ENCODE measurements around the gene ROCK2. TPM values are rescaled to one million over a fixed set of nuclear protein-coding genes. Genes with fewer than 3 reads are reported as not detected.

Gene ROCK2
- total RNA-seq, 1 donor from 2014 or later: 34.4 TPM

DNA sequence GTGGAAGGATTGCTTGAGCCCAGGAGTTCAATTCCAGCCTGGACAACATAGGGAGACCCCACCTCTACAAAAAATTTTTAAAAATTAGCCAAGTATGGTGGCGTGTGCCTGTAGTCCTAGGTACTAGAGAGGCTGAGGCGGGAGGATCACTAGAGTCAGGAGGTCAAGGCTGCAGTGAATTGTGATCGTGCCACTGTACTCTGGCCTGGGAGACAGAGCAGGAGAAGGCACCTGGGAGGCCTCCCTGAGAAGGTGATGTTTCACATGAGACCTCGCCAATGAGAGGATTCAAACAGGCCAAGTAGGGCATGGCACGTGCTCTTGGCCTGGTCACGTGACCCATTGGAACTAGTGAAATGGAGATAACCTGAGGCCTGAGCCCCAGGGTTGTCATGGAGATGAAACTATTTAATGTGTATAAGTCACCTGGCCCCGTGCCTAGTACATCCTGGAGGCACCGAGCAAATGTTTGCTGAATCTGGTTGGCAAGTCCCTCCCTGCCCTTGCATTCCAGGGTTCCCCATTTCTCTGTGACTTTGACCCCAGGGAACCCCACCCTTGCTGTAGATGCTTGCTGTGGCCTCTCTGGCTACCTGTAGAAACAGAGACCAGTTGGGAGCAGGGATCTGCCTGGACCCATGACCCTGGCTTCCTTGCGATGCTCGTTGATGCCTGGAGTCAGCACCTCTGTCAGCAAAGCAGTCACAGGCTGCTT, 26.1 kb upstream of the ROCK2 start:
- ATAC-seq (no peak), DNase-seq (ENCODE audit: missing footprints) (no peak)
- intact Hi-C loops (cut with DNase I): no loop called here

DNA sequence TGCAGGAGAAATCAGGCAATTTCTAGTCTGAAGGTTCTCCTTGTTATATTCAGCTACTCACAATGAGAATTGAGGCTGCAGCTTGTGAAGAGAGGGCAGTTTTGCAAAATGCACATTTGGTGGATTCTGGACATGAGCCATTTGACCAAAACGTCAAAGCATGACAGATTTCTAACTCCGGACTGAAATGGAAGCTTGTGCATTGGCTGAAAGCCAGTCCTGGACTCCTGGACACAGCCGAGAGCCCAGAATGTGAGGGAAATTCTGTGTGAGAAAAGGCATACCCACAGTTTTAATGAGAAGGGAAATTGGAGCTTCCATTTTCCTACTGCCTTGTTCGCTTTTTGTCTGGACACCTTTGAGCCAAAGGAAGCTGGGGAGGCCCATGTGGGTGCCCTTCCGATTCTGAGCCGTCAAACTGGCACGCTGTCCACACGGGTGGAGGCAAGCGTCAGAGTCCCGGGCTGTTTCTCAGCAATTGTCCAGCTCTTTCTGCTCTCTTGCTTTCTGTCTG, 23.7 kb upstream of the ROCK2 start:
- intact Hi-C loops (cut with DNase I): no loop called here
- ATAC-seq: peak; percentile 77

GRCh38 chr2:11367170-11367730, 22.8 kb upstream of the ROCK2 start:
- intact Hi-C loops (cut with DNase I): no loop called here
- ATAC-seq (no peak), DNase-seq (ENCODE audit: missing footprints) (no peak)

More for the DNA sequence above, 23.7 kb upstream of the ROCK2 start:
- no peak for DNase-seq (ENCODE audit: missing footprints)

DNA sequence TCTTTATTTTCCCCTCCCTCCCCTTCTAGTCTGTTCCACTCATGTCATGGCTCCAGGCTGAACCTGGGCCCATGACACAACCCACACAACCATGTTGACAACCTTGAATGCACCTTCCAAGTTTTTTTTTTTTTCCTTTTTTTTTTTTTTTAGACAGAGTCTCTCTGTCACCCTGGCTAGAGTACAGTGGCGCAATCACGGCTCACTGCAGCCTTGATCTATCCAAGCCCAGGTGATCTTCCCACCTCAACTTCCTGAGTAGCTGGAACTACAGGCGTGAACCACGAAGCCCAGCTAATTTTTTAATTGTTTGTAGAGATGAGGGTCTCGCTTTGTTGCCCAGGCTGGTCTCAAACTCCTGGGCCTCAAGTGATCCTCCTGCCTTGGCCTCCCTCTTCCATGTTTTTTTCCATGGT, 21.9 kb upstream of the ROCK2 start:
- ATAC-seq (no peak), DNase-seq (ENCODE audit: missing footprints) (no peak)
- intact Hi-C loops (cut with DNase I): no loop called here

DNA sequence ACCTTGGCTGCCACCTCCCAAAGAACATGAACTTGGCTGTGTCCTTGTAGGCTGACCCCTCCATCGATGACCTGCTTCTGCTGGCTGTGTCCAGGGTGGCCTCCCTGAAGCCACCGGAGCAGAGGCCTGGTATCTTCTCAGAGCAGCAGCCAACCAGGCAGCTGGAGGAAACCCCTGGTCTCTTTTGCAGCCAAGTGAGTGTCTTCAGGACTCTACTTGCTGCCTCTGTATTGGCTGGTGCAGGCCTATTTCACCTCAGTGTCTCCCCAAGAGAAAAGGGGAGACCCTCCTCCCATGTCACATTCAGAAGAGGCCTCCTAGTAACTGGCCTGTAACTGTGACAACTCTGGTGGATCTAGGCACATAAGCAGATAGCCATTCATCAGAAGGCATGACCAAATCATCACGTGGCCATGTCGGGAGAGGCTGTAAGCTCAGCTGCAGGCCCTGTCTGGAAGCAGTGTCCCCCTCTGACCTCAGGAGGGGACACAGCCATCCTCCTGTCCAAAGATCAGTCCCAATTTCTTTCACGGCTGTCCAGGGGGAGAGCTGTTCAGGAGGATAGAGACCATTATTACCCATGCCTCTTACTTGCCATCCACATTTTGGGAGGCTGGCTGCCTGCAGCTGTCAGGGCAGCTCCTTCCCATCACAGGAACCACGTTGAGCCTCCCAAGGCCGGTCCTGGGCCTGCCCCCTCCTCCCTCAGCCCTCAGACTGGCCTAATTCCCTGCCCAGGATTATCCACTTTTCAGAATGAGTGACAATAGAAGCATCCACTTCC, 20.9 kb upstream of the ROCK2 start:
- intact Hi-C loops (cut with DNase I): no loop called here
- DNase-seq (ENCODE audit: missing footprints) (no peak), ATAC-seq (no peak)

DNA sequence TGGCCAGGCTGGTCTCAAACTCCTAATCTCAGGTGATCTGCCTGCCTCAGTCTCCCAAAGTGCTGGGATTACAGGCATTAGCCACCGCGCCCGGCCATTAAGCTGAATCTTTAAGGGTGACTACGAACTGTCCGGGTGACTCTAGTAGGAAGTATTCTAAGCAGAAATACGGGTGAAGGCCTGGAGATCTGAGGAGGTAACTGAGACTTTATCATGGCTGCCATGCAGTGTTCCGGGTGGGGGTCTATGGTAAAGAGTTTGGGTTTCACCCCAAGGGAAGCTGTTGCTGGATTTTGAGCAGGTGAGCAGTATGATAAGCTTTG, 20.1 kb upstream of the ROCK2 start:
- ATAC-seq: no peak
- intact Hi-C loops (cut with DNase I): no loop called here
- no peak for DNase-seq (ENCODE audit: missing footprints)

DNA sequence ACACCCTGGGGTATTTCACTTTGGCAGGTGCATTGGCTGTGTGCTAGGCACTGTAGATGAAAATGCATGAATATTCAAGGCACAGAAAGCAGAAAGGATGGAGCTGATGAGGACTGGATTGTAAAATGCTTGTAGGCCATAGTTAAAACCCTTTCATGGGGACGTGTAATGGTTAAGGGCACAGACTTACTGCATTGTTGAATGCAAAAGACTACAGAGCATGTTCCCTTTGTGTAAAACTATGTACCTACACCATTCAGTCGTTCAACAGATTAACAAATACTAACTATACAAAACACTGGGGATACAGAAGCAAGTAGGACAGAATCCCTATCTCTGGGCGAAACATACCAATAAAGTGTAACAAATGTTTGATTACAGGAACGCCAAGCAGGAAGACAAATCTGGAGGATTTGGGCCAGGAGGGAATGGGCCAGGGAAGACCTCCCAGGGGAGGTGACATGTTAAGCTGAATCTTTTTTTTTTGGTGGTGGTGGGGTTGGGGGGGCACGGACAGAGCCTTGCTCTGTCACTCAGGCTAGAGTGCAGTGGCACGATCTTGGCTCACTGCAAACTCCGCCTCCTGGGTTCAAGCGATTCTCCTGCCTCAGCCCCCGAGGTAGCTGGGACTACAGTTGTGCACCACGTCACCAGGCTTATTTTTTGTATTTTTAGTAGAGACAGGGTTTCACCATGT, 19.6 kb upstream of the ROCK2 start:
- intact Hi-C loops (cut with DNase I): no loop called here
- ATAC-seq: no peak
- DNase-seq (ENCODE audit: missing footprints): no peak

DNA sequence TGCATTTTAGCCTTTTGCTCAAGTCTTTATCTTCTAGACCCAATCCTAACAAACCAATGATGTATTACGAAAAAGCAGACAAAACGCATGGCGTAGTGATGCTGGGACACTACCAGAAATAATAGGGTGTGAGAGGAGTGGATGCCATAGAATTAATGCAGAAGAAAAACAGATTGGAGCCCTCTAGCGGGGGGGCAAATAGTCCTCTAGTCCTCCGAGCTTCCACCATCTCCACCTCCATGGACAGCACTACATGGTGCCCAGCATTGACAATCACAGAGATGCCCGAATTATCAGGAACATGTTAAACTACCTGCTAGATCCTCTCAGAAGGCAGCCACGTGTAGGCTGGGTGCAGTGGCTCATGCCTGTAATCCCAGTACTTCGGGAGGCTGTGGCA, 15.4 kb upstream of the ROCK2 start:
- no peak for DNase-seq (ENCODE audit: missing footprints)
- intact Hi-C loops (cut with DNase I): no loop called here
- ATAC-seq: no peak

DNA sequence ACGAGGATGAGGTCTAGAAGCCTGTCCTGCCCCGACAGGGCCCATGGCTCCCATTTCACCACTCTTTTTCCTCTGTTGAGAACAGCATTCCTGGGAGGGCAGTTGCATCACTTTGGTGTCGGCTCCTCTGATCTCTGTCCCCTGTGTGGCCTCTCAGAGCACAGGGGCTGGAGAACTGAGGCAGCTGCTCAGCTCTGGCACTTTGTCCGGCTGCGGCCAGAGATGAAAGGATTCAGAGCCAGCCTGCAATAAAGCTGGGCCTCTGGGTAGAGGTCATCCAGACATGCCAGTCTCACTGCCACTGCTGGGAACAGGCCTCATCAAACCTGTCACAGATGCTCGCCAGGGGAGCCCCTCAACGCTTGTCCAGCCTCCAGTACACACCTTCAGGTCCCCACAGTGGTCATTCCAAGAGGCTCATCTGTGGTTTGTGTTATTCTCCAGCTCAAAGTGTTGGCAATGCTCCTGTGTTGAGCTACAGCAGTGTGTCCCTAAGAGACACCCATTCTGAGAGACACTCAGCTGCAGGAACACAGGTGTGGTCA, 13.1 kb upstream of the ROCK2 start:
- intact Hi-C loops (cut with DNase I): no loop called here

DNA sequence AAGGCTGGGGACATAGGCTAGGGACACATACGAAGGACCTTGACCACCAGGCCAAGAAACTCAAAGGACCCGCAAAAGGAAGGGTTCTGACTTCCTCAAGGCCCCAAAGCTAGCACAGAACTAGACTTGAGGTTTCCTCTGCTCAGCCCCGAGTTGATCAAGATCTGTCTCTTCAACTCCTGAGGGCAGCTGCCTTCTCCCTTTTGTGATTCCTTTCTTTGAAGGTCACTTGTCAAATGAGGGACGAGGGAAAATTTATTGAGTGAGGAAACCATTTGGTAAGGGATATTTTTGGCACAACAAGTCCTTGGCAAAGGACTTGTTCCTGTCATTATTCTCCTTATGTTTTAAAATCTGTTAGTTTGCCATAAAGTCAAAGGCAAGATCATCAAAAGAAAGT, 12.3 kb upstream of the ROCK2 start:
- intact Hi-C loops (cut with DNase I): no loop called here
- ATAC-seq (no peak), DNase-seq (ENCODE audit: missing footprints) (no peak)

More for the DNA sequence above, 13.1 kb upstream of the ROCK2 start:
- ATAC-seq (peak; percentile 56), DNase-seq (ENCODE audit: missing footprints) (no peak)

DNA sequence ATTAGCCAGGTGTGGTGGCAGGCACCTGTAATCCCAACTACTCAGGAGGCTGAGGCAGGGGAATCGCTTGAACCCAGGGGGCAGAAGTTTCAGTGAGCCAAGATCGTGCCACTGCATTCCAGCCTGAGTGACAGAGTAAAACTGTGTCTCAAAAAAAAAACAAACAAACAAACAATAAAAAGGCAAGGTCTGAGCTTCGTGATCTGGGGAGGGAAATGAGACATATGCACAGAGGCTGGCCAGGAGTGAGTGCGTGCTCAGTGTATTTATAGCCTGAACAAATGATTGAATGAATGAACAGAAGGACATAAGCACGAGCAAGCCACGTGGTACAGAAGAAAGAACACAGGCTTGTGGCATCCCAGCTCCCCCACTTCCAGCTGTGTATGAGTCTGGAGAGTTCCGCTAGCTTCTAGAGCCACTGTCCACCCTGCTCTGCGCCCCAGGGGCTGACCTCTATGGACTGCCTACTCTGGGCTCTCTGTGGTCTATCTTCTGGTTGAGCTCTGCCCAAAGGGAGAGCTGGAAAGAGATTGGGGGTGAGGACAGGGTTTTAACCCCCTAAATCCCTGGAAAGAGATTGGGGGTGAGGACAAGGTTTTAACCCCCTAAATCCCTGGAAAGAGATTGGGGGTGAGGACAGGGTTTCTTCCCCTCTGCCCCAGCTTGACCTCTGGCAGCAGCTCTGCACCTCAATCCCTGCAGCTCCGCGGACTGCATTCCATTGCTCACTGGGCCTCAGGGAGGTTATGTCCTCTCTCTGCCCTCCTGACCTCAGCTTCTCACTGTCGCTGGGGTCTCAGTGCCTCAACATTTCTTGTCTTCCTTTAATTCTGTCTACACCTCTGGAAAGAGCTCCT, 11.0 kb upstream of the ROCK2 start:
- no peak for DNase-seq (ENCODE audit: missing footprints)
- intact Hi-C loops (cut with DNase I): no loop called here

DNA sequence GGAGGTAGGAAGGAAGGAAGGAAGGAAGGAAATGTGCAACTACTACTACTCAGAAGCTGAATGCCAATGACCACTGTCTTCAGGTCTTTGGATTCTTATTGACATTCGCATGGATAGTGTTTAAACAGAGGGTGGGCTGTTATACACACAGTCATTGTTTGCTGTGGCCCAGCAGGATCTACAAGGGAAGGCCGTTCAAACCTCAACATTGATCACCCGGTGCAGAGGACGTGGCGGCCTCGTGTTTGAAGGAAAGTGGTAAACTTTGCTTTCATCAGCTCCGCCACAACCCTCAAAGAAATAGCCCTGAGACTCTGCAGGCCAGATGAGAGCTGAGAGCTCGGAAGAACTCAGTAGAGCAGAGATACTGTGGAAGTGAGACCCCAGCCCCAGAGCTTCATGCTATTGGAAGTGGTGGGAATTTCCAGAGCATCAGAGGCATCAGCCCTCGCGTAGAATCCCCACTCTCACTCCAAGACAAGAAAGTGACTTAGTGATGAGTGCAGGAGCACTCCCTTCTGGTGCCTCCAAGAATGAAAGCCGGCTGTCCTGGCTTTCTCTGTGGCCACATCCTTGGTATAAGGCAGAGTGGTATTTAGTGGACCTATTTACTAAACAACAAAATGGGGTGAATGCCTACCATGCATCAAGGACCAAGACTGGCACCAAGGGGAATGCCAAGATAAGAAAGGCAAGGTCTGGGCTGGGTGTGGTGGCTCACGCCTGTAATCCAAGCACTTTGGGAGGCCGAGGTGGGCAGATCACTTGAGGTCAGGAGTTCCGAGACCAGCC, 10.1 kb upstream of the ROCK2 start:
- intact Hi-C loops (cut with DNase I): no loop called here
- DNase-seq (ENCODE audit: missing footprints) (no peak), ATAC-seq (no peak)

More for the DNA sequence above, 11.0 kb upstream of the ROCK2 start:
- ATAC-seq: no peak

DNA sequence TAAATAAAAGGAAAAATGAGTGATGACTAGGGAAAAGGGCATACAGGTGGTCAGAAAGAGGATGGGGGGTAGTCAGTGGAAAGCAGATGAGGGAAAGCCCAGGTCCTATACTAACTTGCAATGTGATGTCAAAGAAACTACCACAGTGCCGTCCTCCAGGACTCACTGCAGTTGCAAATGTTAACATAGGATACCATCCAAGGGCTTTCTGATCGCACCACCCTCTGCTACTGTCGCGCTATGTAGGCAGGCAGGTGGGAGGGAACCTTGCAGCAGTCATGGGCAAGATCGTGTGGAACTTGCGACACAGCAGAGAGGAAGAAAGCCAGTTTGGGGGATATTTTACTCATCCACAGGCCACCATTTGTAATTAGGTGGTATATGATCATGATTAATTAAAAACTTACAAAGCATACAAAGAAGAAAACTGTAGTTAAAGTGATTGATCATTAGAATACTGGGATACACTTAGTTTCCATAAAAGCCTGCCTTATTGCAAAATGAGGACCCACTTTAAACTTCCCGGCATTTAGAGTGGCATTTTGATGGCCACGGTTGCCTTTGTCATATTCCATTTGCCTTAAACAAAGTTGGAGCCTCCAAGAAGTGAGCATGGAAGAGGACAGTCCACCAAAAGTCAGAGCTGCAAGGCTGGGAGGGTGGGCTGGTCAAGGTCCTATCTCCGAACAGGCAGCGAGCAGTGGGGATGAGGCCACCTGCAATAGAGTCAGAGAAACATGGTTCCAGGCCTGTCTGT, 8.5 kb upstream of the ROCK2 start:
- DNase-seq (ENCODE audit: missing footprints) (no peak), ATAC-seq (no peak)
- intact Hi-C loops (cut with DNase I): no loop called here

GRCh38 chr2:11348209-11348749, 3.8 kb upstream of the ROCK2 start:
- no peak for ATAC-seq
- peak; percentile 45 for DNase-seq (ENCODE audit: missing footprints)
- intact Hi-C loops (cut with DNase I): loop anchor here (5.0 kb wide), 1 partner anchor 49 kb away; no protein-coding TSS in a partner anchor

DNA sequence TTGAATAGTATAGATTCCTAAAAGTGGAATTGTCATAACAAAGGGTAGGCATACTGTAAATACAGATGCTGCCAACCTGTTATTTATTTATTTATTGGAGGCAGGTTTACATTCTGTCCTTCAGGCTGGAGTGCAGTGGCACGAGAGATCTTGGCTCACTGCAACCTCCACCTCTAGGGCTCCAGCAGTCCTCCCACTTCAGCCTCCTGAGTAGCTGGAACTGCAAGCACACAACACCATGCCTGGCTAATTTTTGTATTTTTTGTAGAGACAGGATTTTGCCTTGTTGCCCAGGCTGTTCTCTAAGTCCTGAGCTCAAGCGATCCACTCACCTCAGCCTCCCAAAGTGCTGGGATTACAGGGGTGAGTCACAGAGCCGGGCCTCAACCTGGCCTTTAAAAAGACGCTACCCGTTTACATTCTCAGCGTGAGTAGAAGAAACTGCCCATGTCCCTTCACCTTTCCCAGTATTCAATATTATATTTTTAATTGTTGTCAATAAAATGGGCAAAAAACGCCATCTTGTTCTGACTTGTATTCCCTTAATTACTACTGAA, 3.0 kb upstream of the ROCK2 start:
- DNase-seq (ENCODE audit: missing footprints): no peak
- ATAC-seq: no peak
- intact Hi-C loops (cut with DNase I): loop anchor here (5.0 kb wide), 1 partner anchor 50 kb away; no protein-coding TSS in a partner anchor

DNA sequence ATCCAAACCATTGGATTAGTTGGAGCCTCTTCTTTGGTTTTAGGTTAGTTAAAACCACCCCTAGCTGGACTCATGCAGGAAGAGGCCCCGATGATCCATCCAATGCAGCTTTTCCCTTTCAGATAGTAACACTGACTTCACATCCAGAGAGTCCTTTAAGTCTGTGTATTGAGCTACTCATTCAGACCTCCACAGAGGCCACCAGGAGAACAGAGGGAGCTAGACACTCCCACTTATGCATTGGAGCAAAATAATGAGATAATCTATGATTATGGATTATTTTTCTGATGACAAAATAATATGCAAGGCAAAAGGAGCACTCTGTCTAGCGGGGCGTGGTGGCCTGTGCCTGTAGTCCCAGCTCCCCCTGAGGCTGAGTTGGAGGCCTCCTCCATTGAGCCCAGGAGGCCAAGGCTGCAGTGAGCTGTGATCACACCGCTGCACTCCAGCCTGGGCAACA, 1.6 kb upstream of the ROCK2 start:
- ATAC-seq: no peak
- intact Hi-C loops (cut with DNase I): loop anchor here (5.0 kb wide), 1 partner anchor 51 kb away; no protein-coding TSS in a partner anchor

More for the DNA sequence above, 1.6 kb upstream of the ROCK2 start:
- DNase-seq (ENCODE audit: missing footprints): peak; percentile 51

Measured in Right ventricle myocardium inferior (tissue), 1 donor.